SJCRH30 (cell line): ENCODE results near the gene TRIB2. TPM values are rescaled to one million over a fixed set of nuclear protein-coding genes. Genes with fewer than 3 reads are reported as not detected.

ENCODE experiments used
- DNase-seq, 2 experiments: peaks; one replicate each; pipeline ENCODE4 v3.0.0-alpha.2; 2015 to 2020
- H3K27ac ChIP-seq: fragments of 250-450 bp; sonication (Bioruptor Pico); 2 replicates; pipeline ENCODE4 v1.5.1; 2020; ENCODE audit warnings: mild to moderate bottlenecking, moderate library complexity
- H3K27me3 ChIP-seq: fragments of 250-450 bp; sonication (Bioruptor Pico); 2 replicates; pipeline ENCODE4 v1.5.1; 2020; ENCODE audit warnings: mild to moderate bottlenecking, moderate library complexity
- H3K36me3 ChIP-seq: fragments of 250-450 bp; sonication (Bioruptor Pico); 2 replicates; pipeline ENCODE4 v1.5.1; 2020; ENCODE audit warnings: mild to moderate bottlenecking, moderate library complexity
- H3K4me1 ChIP-seq: fragments of 250-450 bp; sonication (Bioruptor Pico); 2 replicates; pipeline ENCODE4 v1.5.1; 2020; ENCODE audit warnings: mild to moderate bottlenecking, moderate library complexity
- H3K4me3 ChIP-seq: fragments of 250-450 bp; sonication (Bioruptor Pico); 2 replicates; pipeline ENCODE4 v1.5.1; 2020; ENCODE audit warnings: mild to moderate bottlenecking, moderate library complexity
- H3K9me3 ChIP-seq: fragments of 250-450 bp; sonication (Bioruptor Pico); replicated peaks from 2 replicates; pipeline ENCODE4 v1.5.1; 2020; ENCODE audit warnings: mild to moderate bottlenecking, moderate library complexity
- total RNA-seq: library from RNA; depleted of rRNA; stranded (reverse); fragments of >200 nt; shearing (Covaris generic); gene quantifications from 2 replicates; pipeline ENCODE4 v1.2.3, GENCODE V29; 2014

TRIB2 gene
- total RNA-seq, 1 experiment from 2014 or later = 63.7 TPM

DNA sequence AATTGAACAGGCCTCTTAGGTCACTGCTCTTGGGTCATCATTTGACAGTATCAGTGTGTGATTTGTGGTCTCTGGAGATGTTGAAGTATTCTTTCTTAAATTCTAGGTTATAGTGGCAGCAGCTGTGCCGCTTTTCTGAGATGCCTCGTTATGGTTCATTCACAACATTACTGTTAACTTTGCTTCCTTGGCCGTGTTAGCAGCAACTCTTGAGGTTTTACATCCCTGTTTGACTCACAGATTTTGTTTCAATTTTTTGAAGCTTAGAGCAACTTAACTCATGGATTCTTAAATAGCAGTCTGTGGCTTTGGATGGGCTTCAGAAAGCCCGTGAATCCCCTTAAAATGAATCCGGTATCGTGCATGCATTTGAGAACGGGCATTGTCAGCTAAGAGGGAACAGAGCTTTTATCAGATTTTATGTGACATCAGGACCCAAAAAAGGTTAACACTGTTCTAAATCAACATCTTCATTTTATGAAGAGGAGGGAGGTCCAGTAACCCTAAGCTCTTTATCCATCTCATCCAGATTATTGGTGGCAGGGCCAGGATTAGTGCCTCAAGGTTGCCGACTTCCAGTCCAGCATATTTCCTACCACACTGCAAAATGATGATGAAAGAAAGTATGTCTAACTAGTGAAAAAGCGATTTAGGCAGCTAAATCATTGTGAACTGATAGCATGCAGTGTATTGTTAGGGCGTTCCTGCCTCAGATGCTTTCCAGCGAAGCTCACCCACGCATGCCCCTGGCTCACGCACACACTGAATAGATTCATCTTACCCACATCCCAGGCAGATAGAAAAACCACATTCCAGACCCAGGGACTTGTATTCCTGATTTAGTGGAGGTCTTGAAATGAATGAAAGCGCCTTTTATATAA is 5.1 kb downstream of the TRIB2 start:
- Histone ChIP-seq H3K36me3 (peaks cover 40% of the 10 kb centered on the region), H3K4me1 (peaks cover 36% of the 10 kb centered on the region), H3K9me3 (no peaks in the 10 kb centered on the region), H3K27me3 (no peaks in the 10 kb centered on the region), H3K4me3 (peak overlapping the region; percentile 77), H3K27ac (peak overlapping the region; percentile 62)
- DNase-seq = peak; percentile 34 to 57

- Histone ChIP-seq H3K27ac (peak overlapping the region; percentile 62; the same call in 1 of the 2 replicates), H3K4me1 (peaks cover 45% of the 10 kb centered on the region), H3K4me3 (no peak overlapping the region), H3K27me3 (no peaks in the 10 kb centered on the region), H3K36me3 (peaks cover 49% of the 10 kb centered on the region), H3K9me3 (no peaks in the 10 kb centered on the region)
- no peak for DNase-seq
These were observed 5.9 kb downstream of the TRIB2 start for GRCh38 chr2:12722447-12723316.

DNA sequence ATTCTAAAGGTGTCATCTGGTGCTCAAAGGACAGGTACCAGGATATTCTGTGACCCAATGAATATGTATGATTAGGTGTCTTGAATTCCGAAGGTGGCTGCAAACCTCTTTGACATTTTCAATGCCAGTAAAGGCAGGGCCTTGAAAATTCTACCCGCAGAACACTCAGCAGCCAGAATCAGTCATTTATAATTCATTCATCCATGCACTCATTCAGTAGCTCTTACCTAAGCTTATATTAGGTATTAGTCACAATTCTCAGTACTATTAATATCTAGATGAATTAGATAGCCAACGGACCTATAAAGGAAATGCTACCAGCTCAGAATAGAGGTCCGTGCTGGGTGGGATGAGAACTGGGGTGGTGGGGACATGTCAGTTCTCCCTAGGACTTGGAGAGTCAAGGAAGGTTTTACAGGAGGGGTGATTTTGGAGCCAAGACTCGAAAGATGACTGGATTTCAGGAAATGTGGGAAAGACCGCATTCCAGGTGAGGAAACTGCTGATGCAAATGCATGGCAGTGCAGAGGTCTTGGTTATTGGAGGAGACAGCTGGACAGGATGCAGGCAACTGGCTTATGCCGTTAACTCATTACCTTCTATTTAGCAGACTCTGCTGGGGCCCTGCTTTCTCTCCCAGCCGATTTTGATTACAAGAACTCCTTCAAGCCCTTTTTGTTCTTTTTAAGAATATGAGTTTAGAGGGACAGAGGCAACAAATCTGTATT is 7.2 kb downstream of the TRIB2 start:
- H3K36me3 ChIP-seq = peaks cover 61% of the 10 kb centered on the region
- peaks cover 46% of the 10 kb centered on the region for H3K4me1 ChIP-seq
- H3K27ac ChIP-seq = no peak overlapping the region

GRCh38 chr2:12725233-12726187 is 8.8 kb downstream of the TRIB2 start:
- Histone ChIP-seq H3K4me3 (no peak overlapping the region), H3K9me3 (no peaks in the 10 kb centered on the region), H3K27me3 (no peaks in the 10 kb centered on the region), H3K4me1 (peaks cover 44% of the 10 kb centered on the region), H3K27ac (no peak overlapping the region), H3K36me3 (peaks cover 78% of the 10 kb centered on the region)
- DNase-seq = no peak

More for the DNA sequence above, 7.2 kb downstream of the TRIB2 start:
- Histone ChIP-seq H3K9me3 (no peaks in the 10 kb centered on the region), H3K27me3 (no peaks in the 10 kb centered on the region), H3K4me3 (no peak overlapping the region)
- DNase-seq = peak in 1 of 2 experiments; percentile 32

GRCh38 chr2:12726271-12726670 is 9.5 kb downstream of the TRIB2 start:
- Histone ChIP-seq H3K27me3 (no peaks in the 10 kb centered on the region), H3K4me3 (no peak overlapping the region), H3K9me3 (no peaks in the 10 kb centered on the region), H3K36me3 (peaks cover 85% of the 10 kb centered on the region), H3K27ac (peak overlapping the region; percentile 62; the same call in 1 of the 2 replicates), H3K4me1 (peaks cover 36% of the 10 kb centered on the region)
- no peak for DNase-seq

- peak; percentile 43 to 66 for DNase-seq
- Histone ChIP-seq H3K4me3 (no peak overlapping the region), H3K27me3 (no peaks in the 10 kb centered on the region), H3K27ac (peak overlapping the region; percentile 62), H3K36me3 (peaks cover 92% of the 10 kb centered on the region), H3K4me1 (peaks cover 34% of the 10 kb centered on the region), H3K9me3 (no peaks in the 10 kb centered on the region)
These were observed 10.3 kb downstream of the TRIB2 start for GRCh38 chr2:12727065-12727464.

DNA sequence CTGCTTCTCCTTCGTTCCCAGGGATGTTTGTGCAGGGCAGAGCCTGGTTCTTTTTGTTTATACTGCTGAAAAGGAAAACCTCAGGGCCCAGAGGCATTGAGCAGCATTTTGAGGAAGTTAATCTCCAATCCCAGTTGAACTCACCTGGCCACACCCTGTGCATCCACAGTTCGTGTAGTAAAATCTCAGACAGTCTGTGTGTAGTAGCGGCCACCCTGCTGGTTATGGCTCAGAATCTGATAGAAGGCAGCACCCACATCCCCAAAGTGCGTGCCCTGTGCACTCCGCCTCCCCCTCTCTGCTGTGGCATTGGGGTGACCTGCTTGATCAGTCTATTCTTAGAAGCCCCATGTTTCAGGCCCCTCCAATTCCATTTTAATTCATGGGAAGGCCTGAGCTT is 10.9 kb downstream of the TRIB2 start:
- H3K27me3 ChIP-seq = no peaks in the 10 kb centered on the region
- H3K4me3 ChIP-seq = no peak overlapping the region
- no peak for DNase-seq
- H3K4me1 ChIP-seq = peaks cover 30% of the 10 kb centered on the region
- peaks cover 96% of the 10 kb centered on the region for H3K36me3 ChIP-seq
- no peaks in the 10 kb centered on the region for H3K9me3 ChIP-seq
- H3K27ac ChIP-seq = peak overlapping the region; percentile 62

DNA sequence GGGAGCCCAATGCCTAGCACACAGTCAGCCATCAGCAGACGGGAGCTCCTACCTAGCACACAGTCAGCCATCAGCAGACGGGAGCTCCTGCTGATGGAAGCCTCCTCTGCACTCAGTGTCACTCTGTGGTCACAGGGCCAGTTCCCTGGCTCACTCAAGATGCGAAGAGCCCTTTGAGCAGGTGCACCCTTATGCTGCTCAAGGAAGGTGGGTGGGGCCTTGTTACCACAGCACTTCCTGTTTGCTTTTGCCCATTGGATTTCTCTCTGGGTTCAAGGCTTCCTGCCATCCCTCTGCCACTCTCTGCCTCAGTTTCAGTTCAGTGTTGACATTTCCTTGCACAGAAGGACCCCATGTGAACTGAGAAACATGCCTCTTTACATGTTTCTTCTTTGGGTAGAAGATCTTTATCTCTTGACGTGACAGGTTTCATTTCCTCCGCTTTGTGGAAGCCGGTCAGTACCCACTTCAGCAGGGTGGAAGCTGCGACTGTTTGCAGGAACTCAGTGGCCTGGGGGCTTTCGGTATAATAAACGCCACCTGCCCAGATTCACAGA is 11.6 kb downstream of the TRIB2 start:
- Histone ChIP-seq H3K9me3 (no peaks in the 10 kb centered on the region), H3K36me3 (peaks cover 94% of the 10 kb centered on the region), H3K27me3 (no peaks in the 10 kb centered on the region), H3K4me3 (no peak overlapping the region), H3K27ac (no peak overlapping the region), H3K4me1 (peaks cover 26% of the 10 kb centered on the region)
- DNase-seq = peak in 1 of 2 experiments; percentile 23

DNA sequence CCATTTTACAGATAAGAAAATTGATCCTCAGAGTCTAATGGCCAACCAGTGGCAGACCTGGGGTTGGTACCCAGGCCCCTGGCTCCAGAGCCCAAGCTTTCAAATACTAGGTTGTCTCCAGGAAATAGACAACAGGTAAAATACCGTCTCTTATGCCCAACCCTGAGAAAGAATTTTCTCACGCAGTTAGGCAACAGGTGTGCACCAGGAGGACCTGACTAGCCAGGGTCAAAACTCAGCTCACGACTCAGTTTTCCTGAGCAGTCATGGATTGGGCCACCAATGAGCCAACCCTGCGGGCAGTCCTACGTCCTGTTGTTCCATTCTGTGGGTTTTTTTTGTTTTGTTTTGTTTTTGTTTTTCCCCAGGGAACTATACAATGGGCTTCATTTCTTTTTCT is 13.5 kb downstream of the TRIB2 start:
- H3K9me3 ChIP-seq = no peaks in the 10 kb centered on the region
- no peak for DNase-seq
- H3K36me3 ChIP-seq = peaks cover 89% of the 10 kb centered on the region
- peaks cover 21% of the 10 kb centered on the region for H3K4me1 ChIP-seq
- no peak overlapping the region for H3K27ac ChIP-seq
- no peaks in the 10 kb centered on the region for H3K27me3 ChIP-seq
- no peak overlapping the region for H3K4me3 ChIP-seq

DNA sequence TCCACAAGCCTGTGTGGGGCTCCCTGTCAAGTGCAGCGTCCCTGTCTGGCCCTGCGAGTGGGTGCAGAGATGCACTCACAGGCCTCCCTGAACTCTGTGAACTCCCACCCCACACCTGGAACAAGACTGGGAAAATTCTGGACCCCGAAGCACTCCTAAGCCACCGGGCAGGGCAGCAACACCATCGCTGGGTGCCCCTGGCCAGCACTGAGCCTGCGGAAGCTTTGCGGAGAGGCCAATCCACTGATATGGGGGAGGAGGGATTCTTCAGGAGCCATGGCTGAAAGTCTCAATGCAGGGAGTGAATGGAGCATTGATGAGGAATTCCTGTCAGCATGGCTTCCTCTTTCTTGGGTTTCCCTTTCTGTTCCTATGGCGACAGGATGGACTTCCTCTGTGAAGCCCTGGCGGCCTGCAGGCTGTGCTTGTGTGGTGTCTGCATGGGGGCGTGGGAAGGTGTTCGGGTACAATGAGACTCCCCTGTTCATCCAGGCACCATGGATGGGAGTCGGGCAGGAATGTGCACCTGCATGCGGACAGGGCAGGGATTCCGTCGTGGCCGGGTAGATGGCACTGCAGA is 15.1 kb downstream of the TRIB2 start:
- H3K36me3 ChIP-seq = peaks cover 82% of the 10 kb centered on the region

GRCh38 chr2:12732651-12733050 is 15.9 kb downstream of the TRIB2 start:
- Histone ChIP-seq H3K36me3 (peaks cover 80% of the 10 kb centered on the region), H3K27me3 (no peaks in the 10 kb centered on the region), H3K9me3 (no peaks in the 10 kb centered on the region), H3K4me1 (peaks cover 2% of the 10 kb centered on the region; the same call in 1 of the 2 replicates), H3K27ac (no peak overlapping the region), H3K4me3 (no peak overlapping the region)
- no peak for DNase-seq

More for the DNA sequence above, 15.1 kb downstream of the TRIB2 start:
- Histone ChIP-seq H3K27me3 (no peaks in the 10 kb centered on the region), H3K4me3 (no peak overlapping the region), H3K4me1 (peaks cover 10% of the 10 kb centered on the region), H3K27ac (no peak overlapping the region), H3K9me3 (no peaks in the 10 kb centered on the region)
- no peak for DNase-seq

DNA sequence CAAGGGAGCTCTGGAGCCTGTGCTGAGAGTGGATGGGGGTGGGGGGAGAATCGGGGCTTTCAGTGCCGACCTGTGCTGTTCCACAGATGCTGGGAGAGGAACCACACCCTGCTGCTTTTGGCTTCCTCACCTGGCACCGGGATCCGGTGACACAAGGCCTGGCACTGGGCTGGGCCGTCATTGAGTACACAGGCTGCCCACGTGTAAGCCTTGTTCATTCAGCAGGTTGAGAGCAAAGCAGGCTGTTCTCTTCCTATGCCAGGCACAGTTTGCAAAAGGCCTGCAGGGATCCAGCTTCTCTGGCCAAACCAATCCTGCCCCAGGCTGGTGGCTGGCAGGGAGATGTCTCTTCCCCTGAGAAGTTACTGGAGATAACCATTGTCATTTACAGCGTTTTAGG is 17.1 kb downstream of the TRIB2 start:
- Histone ChIP-seq H3K4me3 (no peak overlapping the region), H3K27ac (no peak overlapping the region), H3K9me3 (no peaks in the 10 kb centered on the region), H3K36me3 (peaks cover 80% of the 10 kb centered on the region), H3K4me1 (no peaks in the 10 kb centered on the region), H3K27me3 (no peaks in the 10 kb centered on the region)
- DNase-seq = no peak
